Bronchial epithelial cell (primary cell): Measurements from ENCODE around the gene DNAJB1. TPM values are rescaled to one million over a fixed set of nuclear protein-coding genes. Genes with fewer than 3 reads are reported as not detected.
"Not testable (repeated sequence)": the region's sequence is repeated elsewhere in the genome, so short reads cannot be mapped to it uniquely, and the experiment has no call there.

ENCODE experiments used
- DNase-seq: peaks from one replicate; pipeline ENCODE4 v3.0.0-alpha.2; 2010; ENCODE audit warnings: low read depth
- FAIRE-seq: peaks from 2 replicates; lab custom pipeline; 2011; peaks lifted over from hg19 to GRCh38; lab: Jason Lieb, UNC
- H3K27me3 ChIP-seq: 2 replicates; pipeline ENCODE4 v1.5.1; 2011; ENCODE audit warnings: low read length; ENCODE audit not compliant: control insufficient read depth, insufficient read depth
- H3K36me3 ChIP-seq: 2 replicates; pipeline ENCODE4 v1.5.1; 2011; ENCODE audit warnings: low read length; ENCODE audit not compliant: control insufficient read depth, insufficient read depth
- H3K4me3 ChIP-seq: 2 replicates; pipeline ENCODE4 v1.5.1; 2011; ENCODE audit warnings: mild to moderate bottlenecking, low read depth, low read length, control low read depth
- CTCF ChIP-seq: IDR thresholded peaks from 2 replicates; pipeline ENCODE4 v1.5.1; 2011; ENCODE audit warnings: mild to moderate bottlenecking, moderate library complexity, low read length, control low read depth, inconsistent platforms; ENCODE audit not compliant: insufficient read depth, severe bottlenecking
- total RNA-seq: library from RNA; depleted of rRNA; stranded (reverse); fragments of >200 nt; gene quantifications from 2 replicates; pipeline ENCODE4 v1.2.1, GENCODE V29; 2014

The DNAJB1 gene
- total RNA-seq, 1 donor from 2014 or later = 58.4 TPM

GRCh38 chr19:14545716-14546082, 27.5 kb upstream of the DNAJB1 start:
- TF ChIP-seq CTCF = no peak
- Histone ChIP-seq H3K36me3 (no peaks in the 10 kb centered on the region), H3K4me3 (no peak overlapping the region), H3K27me3 (no peaks in the 10 kb centered on the region)
- no peak for DNase-seq
- no peak for FAIRE-seq

- no peaks in the 10 kb centered on the region for H3K36me3 ChIP-seq
- no peak for FAIRE-seq
- H3K4me3 ChIP-seq = no peak overlapping the region
- no peaks in the 10 kb centered on the region for H3K27me3 ChIP-seq
- no peak for DNase-seq
- no peak for TF ChIP-seq CTCF
Observed at GRCh38 chr19:14544977-14545715, 26.9 kb upstream of the DNAJB1 start.

GRCh38 chr19:14544047-14544446, 25.9 kb upstream of the DNAJB1 start:
- FAIRE-seq = no peak
- Histone ChIP-seq H3K27me3 (no peaks in the 10 kb centered on the region), H3K36me3 (peaks cover 3% of the 10 kb centered on the region), H3K4me3 (no peak overlapping the region)
- no peak for DNase-seq
- TF ChIP-seq CTCF = no peak

- Histone ChIP-seq H3K27me3 (no peaks in the 10 kb centered on the region), H3K36me3 (peaks cover 3% of the 10 kb centered on the region), H3K4me3 (no peak overlapping the region)
- TF ChIP-seq CTCF = no peak
- DNase-seq (peak; percentile 68), FAIRE-seq (no peak)
Observed at GRCh38 chr19:14542711-14543328, 24.6 kb upstream of the DNAJB1 start.

- not testable (repeated sequence) for H3K27me3 ChIP-seq, FAIRE-seq, H3K36me3 ChIP-seq, H3K4me3 ChIP-seq, DNase-seq
Observed at GRCh38 chr19:14541979-14542378, 23.8 kb upstream of the DNAJB1 start.

- DNase-seq (no peak), FAIRE-seq (no peak)
- no peak overlapping the region for H3K4me3 ChIP-seq
- TF ChIP-seq CTCF = no peak
- H3K27me3 ChIP-seq = no peaks in the 10 kb centered on the region
- peaks cover 3% of the 10 kb centered on the region for H3K36me3 ChIP-seq
Observed at GRCh38 chr19:14540741-14541525, 22.7 kb upstream of the DNAJB1 start.
